Putamen (tissue), 1 donor: ENCODE data around the gene WBP1L.
"Not testable (repeated sequence)": the region's sequence is repeated elsewhere in the genome, so short reads cannot be mapped to it uniquely, and the experiment has no call there.

Experiments used
- DNase-seq: peaks from one replicate; pipeline ENCODE4 v3.0.0-alpha.2; 2016; ENCODE audit warnings: low spot score

Gene WBP1L

DNA sequence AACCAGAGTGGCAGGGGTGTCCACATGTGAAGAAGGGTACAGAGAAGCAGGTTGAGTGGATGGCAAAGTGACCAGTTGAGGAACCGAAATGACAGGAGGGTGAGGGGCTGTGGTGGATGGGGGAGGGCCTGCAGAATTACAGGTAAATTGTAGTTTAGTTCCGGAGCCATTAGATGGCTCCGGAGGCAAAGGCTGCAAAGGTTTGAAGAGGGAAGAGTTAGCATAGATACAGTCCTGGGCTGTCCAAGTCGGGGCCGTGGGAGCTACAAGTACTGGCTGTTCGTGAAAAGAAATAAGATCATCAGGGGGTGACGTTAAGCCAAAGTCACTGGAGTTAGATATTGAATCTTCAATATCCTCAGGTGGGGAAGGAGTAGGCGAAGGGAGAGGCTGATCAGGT is 99.4 kb downstream of the WBP1L start:
- not testable (repeated sequence) for DNase-seq

- DNase-seq: not testable (repeated sequence)
Observed at GRCh38 chr10:102844190-102844776, 100.5 kb downstream of the WBP1L start.

DNA sequence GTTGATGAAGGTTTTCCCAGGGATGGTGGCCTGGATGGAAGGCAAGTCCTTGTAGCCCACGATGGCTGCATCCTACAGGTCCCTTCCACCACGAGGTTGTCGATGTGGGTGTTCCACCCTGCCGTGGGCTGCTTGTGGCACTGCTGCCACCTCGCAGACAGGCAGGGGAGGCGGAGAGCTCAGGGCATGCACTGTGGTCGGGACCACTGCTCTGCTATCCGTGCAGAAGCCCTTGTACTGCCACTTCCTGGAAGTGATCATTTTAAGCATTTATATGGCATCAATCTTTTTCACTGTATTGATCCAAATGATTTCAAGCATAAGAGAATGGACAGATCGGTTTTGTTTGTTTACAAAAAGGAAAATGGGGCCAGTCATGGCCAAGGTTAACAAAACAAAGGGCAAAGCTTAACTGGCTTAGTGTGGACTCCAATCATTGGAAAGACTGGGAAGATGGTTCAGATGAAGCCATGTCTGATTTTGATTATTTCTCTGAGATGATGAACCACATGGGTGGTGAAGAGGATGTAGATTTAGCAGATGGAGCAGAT is 101.7 kb downstream of the WBP1L start:
- no peak for DNase-seq

DNA sequence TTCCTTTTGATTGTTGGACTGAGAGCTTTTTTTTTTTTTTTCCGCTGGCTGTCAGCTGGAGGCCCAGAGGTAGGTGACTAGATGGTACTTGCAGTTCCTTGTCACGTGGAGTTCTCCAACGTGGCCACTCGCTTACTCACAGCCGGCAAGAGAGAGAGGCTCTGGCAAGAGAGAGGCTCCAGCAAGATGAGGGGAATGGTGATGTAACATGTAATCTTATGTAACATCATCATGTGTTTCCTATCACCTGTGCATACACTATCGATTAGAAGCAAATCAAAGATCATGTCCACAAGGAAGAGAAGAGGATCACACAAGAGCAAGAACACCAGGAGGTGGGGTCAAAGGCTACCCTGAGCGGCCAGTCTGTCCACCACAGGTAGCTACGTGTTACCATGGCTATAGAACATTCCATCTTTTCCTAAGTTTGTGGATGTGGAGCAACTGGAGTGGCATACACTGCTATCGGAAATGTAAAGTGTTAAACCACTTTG is 106.3 kb downstream of the WBP1L start:
- no peak for DNase-seq

DNA sequence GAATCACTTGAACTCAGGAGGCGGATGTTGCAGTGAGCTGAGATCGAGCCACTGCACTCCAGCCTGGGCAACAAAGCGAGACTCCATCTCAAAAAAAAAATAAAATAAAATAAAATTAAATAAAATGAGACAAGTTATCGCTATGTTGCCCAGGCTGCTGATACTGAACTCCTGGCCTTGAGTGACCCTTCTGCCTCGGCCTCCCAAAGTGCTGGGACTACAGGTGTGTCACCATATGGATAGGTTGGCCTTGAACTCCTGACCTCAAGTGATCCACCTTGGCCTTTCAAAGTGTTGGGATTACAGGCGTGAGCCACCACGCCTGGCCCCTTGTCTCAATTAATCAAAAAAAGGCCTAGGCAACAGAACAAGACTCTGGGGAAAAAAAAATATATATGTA is 109.5 kb downstream of the WBP1L start:
- not testable (repeated sequence) for DNase-seq

DNA sequence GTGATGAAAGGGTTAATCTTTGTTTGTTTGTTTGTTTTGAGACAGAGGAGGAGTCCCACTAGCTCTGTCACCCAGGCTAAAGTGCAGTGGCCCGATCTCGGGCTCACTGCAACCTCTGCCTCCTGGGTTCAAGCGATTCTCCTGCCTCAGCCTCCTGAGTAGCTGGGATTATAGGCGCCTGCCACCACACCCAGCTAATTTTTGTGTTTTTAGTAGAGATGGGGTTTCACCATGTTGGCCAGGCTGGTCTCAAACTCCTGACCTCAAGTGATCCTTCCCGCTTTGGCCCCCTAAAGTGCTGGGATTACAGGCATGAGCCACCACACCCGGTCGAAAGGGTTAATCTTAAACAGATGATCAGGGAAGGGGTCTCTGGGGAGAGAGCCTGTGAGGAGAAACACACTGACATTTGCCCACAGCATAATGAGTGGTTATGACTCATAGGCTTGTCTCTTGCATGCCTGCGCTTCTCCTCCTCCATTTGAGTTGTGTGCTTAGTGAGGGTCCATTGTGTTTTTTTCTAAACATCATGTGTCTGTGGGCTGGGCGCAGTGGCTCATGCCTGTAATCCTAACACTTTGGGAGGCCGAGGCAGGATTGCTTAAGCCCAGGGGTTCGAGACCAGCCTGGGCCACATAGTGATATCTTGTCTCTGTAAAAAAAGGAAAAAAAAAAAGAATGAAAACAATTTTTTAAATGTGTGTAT is 112.1 kb downstream of the WBP1L start:
- not testable (repeated sequence) for DNase-seq

DNA sequence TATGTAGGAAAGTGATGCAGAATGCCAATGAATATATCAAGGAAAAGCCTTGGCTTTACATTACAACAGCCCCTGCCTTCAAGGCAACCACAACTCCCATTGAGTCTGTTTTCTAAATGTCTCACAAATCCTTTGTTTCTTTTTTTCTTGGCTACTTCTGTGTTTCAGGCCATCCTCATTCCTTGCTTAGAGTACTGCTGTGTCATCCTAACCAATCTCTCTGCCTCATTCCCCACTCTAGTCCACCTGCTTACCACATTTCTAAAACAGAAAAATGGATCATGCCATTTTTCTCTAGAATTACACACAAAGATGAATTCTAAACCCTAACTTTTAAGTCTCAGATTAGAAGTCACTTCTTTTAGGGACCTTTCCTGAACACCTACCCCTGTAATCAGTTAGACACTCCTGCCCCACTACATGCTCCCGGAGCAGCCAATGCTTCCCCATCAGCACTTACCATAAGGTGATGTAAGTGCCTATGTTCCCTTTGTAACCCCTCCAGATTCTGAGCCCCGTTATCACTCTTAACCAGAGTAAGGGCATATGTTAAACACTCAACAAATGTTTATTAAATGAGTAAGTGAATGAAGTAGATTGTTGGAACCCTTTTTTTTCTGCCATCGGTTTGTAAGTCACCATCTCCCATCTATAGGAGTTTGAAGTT is 113.1 kb downstream of the WBP1L start:
- no peak for DNase-seq

DNA sequence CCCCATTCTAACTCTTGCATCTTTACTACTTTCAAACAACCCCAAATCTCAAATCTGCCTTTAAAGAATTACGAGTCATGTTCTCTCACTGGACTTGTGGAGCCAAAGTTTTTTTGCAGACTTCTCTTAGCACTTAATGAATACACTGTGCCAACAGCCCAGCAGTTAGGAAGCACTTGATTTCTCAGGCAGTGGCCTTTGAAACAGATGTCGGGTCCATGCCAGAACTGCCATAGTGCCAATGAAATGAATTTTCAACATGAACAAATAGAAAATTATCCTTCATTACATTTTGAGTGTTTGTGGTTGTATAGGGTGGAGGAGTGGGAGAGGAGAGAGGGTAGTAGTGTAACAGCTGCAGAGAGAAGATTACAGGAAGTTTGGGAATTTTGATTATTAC is 116.2 kb downstream of the WBP1L start:
- no peak for DNase-seq

- no peak for DNase-seq
Observed at GRCh38 chr10:102863660-102864059, 119.9 kb downstream of the WBP1L start.

DNA sequence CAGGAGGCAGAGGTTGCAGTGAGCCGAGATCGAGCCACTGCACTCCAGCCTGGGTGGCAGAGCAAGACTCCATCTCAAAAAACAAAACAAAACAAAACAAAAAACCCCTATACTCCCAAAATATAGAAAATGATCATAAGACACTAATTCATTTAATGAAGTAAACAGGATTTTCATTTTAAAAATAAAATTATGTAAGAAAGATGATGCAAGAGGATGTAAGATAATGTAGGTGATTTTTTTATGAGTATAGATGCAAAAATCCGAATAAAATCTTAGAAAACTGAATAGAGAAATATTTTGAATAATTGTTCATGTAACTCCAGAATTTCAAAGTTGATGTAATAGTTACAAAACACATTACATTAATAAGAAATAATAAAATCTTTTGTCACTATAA is 121.9 kb downstream of the WBP1L start:
- DNase-seq: no peak
